ACHN (cell line): ENCODE results near the gene TNNT1.
"Not testable (repeated sequence)": the region's sequence is repeated elsewhere in the genome, so short reads cannot be mapped to it uniquely, and the experiment has no call there.

ENCODE experiments used
- DNase-seq: peaks from one replicate; pipeline ENCODE4 v3.0.0-alpha.2; 2015
- in situ Hi-C: cut with HindIII; loops from 2 replicates; pipeline ENCODE4 v1.10.0; 2017; ENCODE audit warnings: low sequenced_read_pairs, low pct_ligation_motif_present, low pct_unique_long_range_greater_than_20kb

Gene TNNT1

DNA sequence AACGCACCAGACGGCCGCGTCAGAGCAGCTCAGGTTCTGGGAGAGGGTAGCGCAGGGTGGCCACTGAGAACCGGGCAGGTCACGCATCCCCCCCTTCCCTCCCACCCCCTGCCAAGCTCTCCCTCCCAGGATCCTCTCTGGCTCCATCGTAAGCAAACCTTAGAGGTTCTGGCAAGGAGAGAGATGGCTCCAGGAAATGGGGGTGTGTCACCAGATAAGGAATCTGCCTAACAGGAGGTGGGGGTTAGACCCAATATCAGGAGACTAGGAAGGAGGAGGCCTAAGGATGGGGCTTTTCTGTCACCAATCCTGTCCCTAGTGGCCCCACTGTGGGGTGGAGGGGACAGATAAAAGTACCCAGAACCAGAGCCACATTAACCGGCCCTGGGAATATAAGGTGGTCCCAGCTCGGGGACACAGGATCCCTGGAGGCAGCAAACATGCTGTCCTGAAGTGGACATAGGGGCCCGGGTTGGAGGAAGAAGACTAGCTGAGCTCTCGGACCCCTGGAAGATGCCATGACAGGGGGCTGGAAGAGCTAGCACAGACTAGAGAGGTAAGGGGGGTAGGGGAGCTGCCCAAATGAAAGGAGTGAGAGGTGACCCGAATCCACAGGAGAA lies 33.5 kb downstream of the TNNT1 start:
- no peak for DNase-seq
- in situ Hi-C loops, result no loop called here

DNA sequence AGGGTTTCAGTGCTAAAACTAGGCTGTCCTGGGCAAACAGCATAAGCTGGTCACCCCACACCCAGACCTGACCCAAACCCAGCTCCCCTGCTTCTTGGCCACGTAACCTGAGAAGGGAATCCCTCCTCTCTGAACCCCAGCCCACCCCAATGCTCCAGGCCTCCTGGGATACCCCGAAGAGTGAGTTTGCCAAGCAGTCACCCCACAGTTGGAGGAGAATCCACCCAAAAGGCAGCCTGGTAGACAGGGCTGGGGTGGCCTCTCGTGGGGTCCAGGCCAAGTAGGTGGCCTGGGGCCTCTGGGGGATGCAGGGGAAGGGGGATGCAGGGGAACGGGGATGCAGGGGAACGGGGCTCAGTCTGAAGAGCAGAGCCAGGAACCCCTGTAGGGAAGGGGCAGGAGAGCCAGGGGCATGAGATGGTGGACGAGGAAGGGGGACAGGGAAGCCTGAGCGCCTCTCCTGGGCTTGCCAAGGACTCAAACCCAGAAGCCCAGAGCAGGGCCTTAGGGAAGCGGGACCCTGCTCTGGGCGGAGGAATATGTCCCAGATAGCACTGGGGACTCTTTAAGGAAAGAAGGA lies 34.4 kb downstream of the TNNT1 start:
- no peak for DNase-seq
- in situ Hi-C loops, result no loop called here

DNA sequence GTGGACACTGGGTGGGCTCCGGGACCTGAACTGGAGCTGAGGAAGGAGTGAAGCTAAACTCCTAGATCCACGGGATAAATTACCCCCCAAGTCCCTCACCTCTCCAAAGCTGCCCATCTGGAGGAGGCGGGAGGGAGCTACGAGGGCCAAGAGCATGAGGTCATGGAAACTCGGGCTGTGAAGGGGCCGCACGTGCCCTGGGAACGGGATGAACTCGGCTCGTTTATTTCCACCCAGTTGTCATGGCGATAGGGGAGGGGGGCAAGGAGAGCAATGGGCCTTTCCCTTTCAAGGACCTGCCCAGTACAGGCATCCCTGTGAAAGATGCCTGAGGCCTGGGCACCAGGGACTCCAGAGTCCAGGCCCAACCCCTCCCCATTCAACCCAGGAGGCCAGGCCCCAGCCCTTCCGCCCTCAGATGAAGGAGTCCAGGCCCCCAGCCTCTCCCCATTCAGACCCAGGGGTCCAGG lies 35.4 kb downstream of the TNNT1 start:
- in situ Hi-C loops, result no loop called here
- DNase-seq, result peak; percentile 85

DNA sequence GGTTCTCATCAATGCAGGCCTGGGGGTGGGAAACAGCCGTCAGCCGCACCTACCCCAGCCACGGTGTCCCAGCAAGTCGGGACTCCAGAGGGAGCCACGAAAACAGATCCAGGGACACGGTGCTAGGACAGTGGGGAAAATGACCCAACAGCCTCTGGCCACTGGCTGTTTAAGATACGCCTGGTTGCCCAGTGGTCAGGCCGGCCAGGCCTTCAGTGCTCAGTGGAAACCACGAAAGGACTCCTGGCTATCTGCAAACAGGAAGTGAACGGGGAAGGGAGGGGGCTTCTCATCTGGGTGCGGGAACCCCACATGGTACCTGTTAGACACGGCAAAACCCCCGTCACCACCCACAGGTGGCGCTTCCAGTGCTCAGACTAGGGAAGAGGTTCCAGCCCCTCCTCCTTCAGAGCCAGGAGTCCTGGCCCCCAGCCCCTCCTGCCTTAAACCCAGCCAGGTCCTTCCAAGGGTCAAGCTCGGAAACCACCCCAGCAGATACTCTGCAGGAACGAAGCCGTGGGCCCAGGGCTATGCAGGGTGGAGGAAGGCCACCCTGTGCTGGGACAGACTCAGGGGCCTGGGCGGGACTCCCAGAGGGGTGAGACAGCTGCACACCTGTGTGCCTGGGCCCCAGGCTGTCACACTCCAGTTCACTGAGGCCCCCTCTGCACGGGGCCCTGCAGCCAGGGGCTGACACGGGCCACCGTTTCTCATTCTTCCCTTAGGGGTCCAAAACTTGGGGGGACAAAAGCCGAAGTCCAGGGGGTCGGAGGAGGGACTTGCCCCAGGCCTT lies 36.0 kb downstream of the TNNT1 start:
- in situ Hi-C loops, result no loop called here

DNA sequence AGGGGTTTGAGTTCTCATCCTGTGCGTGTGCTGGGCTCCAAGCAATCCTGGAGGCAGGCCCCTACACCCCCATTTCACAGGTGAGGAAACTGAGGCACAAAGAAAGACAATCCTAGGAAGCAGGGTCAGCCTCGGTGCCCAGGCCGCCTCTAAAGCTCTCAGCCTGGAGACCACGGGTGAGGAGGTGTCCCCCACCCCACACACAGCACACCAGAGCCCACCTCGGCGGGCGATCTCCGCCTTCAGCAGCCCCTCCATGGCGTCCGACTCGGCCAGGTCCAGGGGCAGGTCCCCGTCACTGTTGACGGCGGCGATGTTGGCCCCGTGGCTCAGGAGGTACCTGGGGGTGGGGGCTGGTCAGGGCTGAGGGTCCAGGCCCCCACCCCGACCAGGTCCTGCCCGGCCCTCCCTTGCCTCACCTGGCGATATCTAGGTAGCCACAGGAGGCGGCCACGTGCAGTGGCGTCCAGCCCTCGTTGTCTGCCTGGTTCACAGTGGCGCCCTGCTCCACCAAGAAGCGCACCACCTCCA lies 36.7 kb downstream of the TNNT1 start:
- DNase-seq, result no peak
- in situ Hi-C loops, result no loop called here

More for the DNA sequence above, 36.0 kb downstream of the TNNT1 start:
- peak; percentile 62 for DNase-seq

DNA sequence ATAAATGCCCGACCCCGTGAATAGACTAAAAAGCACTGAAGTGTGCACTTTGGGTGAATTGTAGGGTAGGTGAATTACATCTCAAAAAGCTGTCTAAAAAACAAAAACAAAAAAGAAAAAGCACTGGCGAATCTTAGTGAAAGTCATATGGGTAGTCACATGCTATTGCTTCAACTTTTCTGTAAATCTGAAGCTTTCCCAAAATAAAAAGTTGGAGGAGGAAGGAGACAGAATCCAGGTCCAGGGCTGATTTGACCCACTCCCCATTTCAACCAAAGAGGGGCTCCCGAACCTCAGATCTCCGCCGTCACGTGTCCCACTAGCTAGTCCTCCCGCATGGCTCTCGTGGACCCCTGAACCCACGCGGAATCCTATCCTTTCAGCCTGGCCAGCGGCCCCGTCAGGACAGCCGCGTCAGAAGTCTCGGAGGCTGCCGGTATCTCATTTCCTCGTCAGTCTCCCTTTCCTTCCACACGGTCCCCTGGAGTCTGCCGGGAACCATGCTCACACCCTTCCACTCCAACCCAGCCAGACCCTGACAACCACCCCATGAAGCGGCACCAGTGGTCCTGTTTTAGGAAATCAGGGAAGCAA lies 37.7 kb downstream of the TNNT1 start:
- in situ Hi-C loops, result no loop called here
- no peak for DNase-seq

DNA sequence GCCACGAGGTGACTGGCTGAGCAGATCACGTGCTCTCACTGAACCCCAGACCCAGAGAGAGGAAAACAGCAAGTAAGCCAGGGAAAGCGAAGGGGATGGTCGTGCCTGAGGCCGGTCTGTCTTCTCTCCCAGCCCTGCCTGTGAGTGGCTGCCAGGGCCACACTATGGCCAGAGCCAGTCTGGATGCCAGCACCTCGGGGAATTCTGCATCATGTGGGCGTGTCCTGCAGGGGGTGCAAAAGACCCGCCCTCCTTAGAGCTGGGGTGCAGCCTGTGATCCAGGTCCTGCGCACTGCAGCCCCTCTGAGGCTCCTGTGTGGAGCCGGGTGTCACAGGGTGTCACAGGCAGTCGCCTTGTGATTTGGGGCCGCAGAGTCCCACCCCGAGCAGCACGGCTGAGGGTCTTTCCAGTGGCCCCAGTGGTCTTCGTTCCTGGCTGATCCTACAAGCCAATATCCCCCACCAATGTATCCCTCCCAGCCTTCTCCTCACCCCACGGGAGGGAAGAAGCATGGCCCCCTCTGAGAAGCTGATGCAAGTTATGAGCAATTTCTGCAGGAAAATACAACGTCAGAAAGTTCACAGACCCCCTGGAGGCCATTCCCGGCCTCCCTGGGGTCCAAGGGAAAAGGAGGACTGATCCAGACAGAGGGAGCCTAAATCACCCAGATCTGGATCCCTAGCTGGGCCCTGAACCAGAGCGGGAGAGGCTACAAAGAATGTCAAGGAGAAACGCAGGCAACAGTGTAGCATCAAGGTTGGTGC lies 39.3 kb downstream of the TNNT1 start:
- no peak for DNase-seq
- in situ Hi-C loops, result no loop called here

DNA sequence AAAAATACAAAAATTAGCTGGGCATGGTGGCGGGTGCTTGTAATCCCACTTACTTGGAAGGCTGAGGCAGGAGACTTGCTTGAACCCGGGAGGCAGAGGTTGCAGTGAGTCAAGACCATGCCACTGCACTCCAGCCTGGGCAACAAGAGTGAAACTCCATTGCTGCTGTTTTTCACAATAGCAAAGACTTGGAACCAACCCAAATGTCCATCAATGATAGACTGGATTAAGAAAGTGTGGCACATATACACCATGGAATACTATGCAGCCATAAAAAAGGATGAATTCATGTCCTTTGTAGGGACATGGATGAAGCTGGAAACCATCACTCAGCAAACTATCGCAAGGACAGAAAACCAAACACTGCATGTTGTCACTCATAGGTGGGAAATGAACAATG lies 41.8 kb downstream of the TNNT1 start:
- DNase-seq, in situ Hi-C loops: not testable (repeated sequence)

DNA sequence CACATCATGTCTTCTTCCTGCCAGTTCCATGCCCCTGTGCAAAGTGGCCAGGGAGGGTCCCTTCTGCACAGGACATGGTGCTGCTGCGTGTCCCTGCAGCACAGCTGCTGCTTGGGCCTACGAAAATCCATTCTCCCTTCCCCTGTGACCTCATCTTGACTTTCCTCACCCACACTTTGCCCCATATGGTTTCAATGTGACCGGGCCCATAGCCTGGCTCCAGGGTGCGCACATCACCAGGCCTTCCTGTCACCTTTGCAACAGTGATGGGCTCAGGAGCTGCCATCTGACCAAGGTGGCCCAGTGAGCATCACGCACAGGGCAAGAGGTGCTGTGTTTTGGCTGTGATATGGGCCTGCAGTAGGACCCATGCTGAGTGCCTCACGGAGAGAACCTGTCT lies 42.4 kb downstream of the TNNT1 start:
- DNase-seq, result no peak
- in situ Hi-C loops, result no loop called here

DNA sequence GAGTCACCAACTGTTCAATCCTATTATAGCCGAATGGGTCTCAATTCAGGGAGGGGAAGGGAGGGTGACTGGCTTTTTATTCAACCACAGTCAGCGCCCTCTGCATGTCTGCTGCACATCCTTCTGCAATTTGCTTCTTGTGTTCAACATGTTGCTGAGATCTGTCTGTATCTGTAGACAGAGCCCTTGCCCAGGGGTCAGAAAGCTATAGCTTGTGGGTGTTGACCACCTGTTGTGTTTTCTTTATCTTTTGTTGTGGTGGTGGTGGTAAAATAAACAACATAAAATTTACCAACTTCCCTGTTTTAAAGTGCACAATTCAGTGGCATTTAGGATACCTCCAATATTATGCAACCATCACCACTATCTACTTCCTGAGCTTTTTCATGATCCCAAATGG lies 43.8 kb downstream of the TNNT1 start:
- no peak for DNase-seq
- in situ Hi-C loops, result no loop called here

DNA sequence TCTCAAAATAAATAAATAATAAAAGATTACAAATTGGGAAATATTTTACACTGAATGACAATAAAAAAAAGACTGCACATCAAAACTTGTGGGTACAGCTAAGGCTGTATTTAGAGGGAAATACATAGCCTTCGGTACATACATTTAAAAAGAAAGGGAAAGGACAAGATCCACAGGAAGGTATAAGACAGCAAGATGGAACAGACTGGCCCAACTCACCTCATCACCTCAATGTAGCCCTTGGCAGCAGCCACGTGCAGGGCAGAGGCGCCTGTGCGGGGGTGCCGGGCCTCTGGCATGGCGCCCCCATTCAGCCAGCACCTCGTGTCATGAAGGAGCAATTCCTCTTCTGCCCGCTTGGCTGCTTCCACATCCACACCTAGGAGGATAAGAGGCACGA lies 45.8 kb downstream of the TNNT1 start:
- DNase-seq, result no peak
- in situ Hi-C loops, result no loop called here

DNA sequence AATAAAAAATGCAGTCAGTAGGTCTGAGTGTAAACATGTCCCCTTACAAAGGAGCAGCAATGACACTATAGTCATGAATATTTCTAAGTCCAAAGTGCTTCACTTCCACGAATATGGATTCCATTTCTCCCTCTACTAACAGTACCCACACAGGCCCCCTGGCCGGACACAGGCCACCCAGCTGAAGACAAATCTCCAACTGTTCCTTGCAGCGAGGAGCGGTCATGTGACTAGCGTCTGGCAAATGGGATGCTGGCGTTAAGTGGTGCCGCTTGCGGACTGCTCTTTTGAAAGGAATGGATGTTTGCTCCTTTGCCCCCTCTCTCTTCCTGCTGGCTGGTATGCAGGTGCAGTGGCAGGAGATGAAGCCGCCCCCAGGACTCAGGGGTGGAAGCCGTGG lies 47.7 kb downstream of the TNNT1 start:
- DNase-seq, result no peak
- in situ Hi-C loops, result no loop called here

DNA sequence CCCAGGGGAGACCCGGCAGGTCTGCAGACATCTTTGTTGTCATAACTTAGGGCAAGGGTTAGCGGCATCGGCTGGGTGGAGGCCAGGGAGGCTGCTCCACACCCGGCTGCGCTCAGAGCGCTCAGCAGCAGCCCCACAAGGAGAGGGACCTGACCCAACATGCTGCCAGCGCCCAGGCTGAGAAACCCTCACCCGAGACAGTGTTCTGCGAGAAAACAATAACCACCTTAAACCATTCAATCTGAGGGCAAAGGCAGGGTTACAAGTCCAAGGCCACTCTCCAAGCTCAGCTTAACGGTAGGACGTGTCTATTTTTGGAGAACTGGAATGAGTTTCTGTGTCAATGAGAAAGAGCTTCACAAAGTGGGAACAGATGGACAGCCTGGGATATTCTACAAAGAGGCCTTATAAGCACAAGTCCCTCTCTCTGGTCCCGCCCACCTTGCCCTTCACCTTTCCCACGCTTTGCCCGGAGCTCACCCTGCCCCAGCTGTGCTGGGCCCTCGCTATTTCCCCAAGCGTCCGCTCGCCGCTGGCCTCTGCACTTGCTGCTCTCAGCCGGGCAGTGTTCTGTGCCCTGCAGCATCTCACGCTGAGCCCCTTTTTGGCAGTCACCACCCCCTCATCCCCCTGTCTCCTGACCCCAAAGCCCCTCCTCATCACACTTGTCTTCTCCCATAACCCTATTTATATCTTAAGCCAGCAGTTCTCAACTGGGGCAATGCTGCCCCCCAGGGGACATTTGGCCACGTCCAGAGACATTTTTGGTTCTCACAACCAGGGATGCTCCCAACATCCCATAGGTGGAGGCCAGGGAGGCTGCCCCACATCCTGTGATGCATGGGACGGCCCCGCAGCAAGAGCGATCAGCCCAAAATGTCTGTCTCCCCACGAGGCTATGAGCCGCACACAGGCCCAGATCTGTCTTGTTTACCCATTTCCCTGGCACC lies 49.2 kb downstream of the TNNT1 start:
- DNase-seq, result no peak
- in situ Hi-C loops, result no loop called here

DNA sequence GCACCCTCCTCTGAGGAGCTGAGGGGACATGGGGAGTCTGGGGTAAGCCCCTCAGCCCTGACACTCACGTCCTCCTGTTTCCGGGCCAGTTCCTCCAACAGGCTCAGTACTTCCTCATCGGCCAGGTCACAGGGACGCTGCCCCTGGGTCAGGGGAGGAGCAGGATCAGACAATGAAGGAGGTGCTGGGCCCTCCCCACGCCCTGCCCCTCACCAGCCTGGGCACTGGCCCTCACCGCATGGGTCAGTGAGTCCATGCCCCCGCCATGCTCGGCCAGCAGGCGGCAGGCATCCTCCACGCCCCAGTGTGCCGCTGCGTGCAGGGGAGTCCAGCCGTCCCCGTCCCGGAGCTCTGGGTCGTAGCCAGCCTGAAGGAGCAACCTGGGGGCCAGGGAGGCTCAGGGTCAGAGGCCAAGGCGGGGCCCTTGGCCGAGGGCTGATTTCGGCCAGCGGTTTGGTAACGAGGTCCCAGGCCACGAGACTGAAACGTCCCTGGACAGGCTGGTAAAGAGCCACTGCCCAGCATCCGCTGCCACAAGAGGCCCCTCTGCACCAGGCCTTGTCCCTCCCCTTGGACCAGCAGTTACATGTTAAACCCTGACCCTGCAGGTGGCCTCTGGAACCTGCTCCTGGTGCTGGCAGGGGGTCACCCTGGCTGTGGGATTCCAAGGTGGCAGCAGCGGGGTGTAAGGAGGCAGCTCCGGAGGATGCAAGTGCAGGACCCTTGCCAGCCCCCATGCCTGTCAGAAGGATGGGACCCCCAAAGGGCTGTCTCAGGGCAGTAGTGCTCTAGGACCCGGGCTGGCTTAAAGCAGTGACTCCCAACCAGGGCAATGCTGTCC lies 50.1 kb downstream of the TNNT1 start:
- in situ Hi-C loops, result no loop called here
- no peak for DNase-seq

DNA sequence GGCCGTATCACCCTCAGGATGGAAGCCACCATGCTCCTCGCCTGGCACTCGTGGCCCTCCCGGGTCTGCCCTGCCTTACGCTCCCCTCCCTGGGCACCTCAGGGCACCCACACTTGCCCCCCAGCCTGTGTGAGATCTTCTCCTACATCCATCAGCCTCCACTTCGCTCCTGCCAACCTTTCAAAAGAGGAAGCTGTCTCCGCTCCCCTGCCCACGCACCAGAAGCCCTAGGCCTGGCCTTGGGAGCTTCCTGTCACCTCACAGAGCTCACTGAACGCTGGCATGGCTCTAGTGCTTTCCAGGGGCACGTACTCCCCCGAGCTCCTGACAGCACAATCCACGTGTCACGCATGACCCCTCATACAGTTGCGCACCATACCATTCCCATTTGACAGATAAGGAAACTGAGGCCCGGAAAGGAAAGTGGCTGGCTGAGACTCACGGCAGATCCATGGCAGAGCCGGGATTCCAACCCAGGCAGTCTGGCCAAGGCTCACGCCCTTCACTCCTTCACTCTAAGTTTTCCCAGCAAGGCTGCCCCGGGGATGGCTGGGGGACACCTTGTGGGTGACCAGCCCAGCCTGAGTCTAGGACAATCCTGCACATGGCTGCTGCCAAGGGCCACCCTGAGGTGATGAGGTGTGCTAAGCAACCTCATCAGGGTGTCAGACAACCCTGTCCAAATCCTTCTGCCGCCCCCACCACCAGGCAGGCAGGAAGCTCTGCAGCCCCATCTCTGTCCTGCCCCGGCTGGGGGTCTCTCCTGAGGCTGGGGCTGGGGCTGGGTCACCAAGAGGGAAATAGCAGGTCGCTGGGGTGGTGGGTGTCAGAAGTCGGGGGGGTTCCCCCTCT lies 50.9 kb downstream of the TNNT1 start:
- DNase-seq, result no peak
- in situ Hi-C loops, result no loop called here
